K562 (cell line): Measurements from ENCODE around the gene ADRB2. TPM values are rescaled to one million over a fixed set of nuclear protein-coding genes. Genes with fewer than 3 reads are reported as not detected.

ENCODE experiments used
- ATAC-seq: fragments of 200-7000 bp; cut with Tn5 transposase; 3 replicates; pipeline ENCODE4 v1.9.1; 2020; ENCODE audit warnings: moderate library complexity
- BruUV-seq: library from RNA; stranded (reverse); fragments of 400-500 nt; replicated peaks from 2 replicates; lab custom pipeline; 2021; lab: Mats Ljungman, UMichigan
- CTCF ChIA-PET: fragments of 300-600 bp; formaldehyde crosslinking; extraction: SDS; loops from one replicate; lab custom pipeline; 2021; ENCODE audit warnings: low intra/inter-chr PET ratio; lab: Yijun Ruan, JAX
- POLR2A ChIA-PET: fragments of 300-600, 350-650 bp; sonication (Branson Sonifier 250); formaldehyde crosslinking; extraction: SDS; loops from one replicate; lab custom pipeline; 2021; ENCODE audit warnings: antibody characterized with exemption, inconsistent platforms; lab: Yijun Ruan, JAX
- DNase-seq, 4 experiments: peaks; one replicate each; pipeline versions ENCODE4 v3.0.0 to v3.0.0-alpha.2; 2011 to 2018; ENCODE audit warnings: low spot score in 3 of 4, mixed read lengths in 3 of 4; ENCODE audit errors: extremely low read depth in 1 of 4
- FAIRE-seq: peaks from 2 replicates; lab custom pipeline; 2011; peaks lifted over from hg19 to GRCh38; lab: Jason Lieb, UNC
- H2AFZ ChIP-seq: 2 replicates; pipeline ENCODE4 v1.6.0; 2011; ENCODE audit warnings: low read depth, low read length, control low read depth, inconsistent platforms
- H3K27ac ChIP-seq: fragments of 200-600 bp; 3 replicates; pipeline ENCODE4 v1.8.0; 2011; ENCODE audit warnings: low read depth, mild to moderate bottlenecking, control low read depth, inconsistent platforms, low read length, moderate library complexity, mixed read lengths; ENCODE audit errors: extremely low read depth
- H3K27me3 ChIP-seq, 2 experiments: fragments of 300-600 bp in 1 of 2; 2 replicates in 1 of 2; 3 replicates in 1 of 2; pipeline versions ENCODE4 v1.6.0 to v1.8.0; 2011; ENCODE audit warnings: inconsistent platforms in 2 of 2, low read length in 2 of 2, mild to moderate bottlenecking in 1 of 2, mixed read lengths in 1 of 2, moderate library complexity in 1 of 2; ENCODE audit not compliant: control insufficient read depth in 2 of 2, insufficient read depth in 2 of 2
- H3K36me3 ChIP-seq: fragments of 300-600 bp; 3 replicates; pipeline ENCODE4 v1.8.0; 2011; ENCODE audit warnings: mild to moderate bottlenecking, low read length, inconsistent platforms; ENCODE audit not compliant: control insufficient read depth, insufficient read depth
- H3K4me1 ChIP-seq, 2 experiments: fragments of 200-600 bp in 1 of 2; replicated peaks in 1 of 2; 2 replicates in 1 of 2; 3 replicates in 1 of 2; pipeline versions ENCODE4 v1.5.1 to v1.8.0; 2011; ENCODE audit warnings: inconsistent platforms in 2 of 2, low read length in 2 of 2, mild to moderate bottlenecking in 1 of 2, mixed read lengths in 1 of 2, moderate library complexity in 1 of 2; ENCODE audit not compliant: control insufficient read depth in 2 of 2, insufficient read depth in 2 of 2
- H3K4me2 ChIP-seq: 2 replicates; pipeline ENCODE4 v1.6.1; 2011; ENCODE audit warnings: low read length, control low read depth, inconsistent platforms, mixed read lengths; ENCODE audit not compliant: insufficient read depth
- H3K4me3 ChIP-seq: fragments of 200-600 bp; sonication (generic), shearing (Covaris generic); 2 replicates; pipeline ENCODE4 v1.5.1; 2016; ENCODE audit warnings: control low read depth, inconsistent platforms
- H3K79me2 ChIP-seq: fragments of 200-600 bp; 3 replicates; pipeline ENCODE4 v1.8.0; 2011; ENCODE audit warnings: low read length, inconsistent platforms; ENCODE audit not compliant: control insufficient read depth, insufficient read depth
- H3K9ac ChIP-seq, 2 experiments: 2 replicates each; pipeline versions ENCODE4 v1.6.0 to v1.6.1; 2011; ENCODE audit warnings: low read depth in 2 of 2, low read length in 2 of 2, control low read depth in 1 of 2, inconsistent platforms in 1 of 2, mild to moderate bottlenecking in 1 of 2, mixed read lengths in 1 of 2; ENCODE audit not compliant: insufficient read depth in 1 of 2
- H3K9me1 ChIP-seq: one replicate; pipeline ENCODE4 v1.6.0; 2011; ENCODE audit warnings: inconsistent platforms, mild to moderate bottlenecking, low read length, moderate library complexity; ENCODE audit not compliant: control insufficient read depth, insufficient read depth
- H3K9me3 ChIP-seq: replicated peaks from 2 replicates; pipeline ENCODE4 v1.5.1; 2011; ENCODE audit warnings: low read depth, low read length, inconsistent platforms; ENCODE audit not compliant: control insufficient read depth, insufficient read depth
- H4K20me1 ChIP-seq: replicated peaks from 2 replicates; pipeline ENCODE4 v1.6.1; 2011; ENCODE audit warnings: low read length, inconsistent platforms, mixed read lengths; ENCODE audit not compliant: control insufficient read depth, insufficient read depth
- CBFB ChIP-seq: sonication (generic); formaldehyde crosslinking; IDR thresholded peaks from 2 replicates; pipeline ENCODE4 v1.4.0; 2020; ENCODE audit warnings: mild to moderate bottlenecking, missing genetic modification reagents
- MAFG ChIP-seq: fragments of 450-650 bp; conservative IDR thresholded peaks from 2 replicates; pipeline ENCODE4 v1.6.1; 2016; ENCODE audit warnings: missing genetic modification characterization, missing compliant biosample characterization
- WHSC1 ChIP-seq: IDR thresholded peaks from one replicate; pipeline ENCODE4 v1.6.1; 2012; ENCODE audit warnings: low read length, control low read depth, inconsistent platforms
- ZNF146 ChIP-seq: IDR thresholded peaks from one replicate; pipeline ENCODE4 v1.6.1; 2018; ENCODE audit warnings: missing compliant biosample characterization; ENCODE audit not compliant: unreplicated experiment
- ZNF76 ChIP-seq: fragments of 250-450 bp; sonication (Bioruptor Pico); IDR thresholded peaks from 2 replicates; pipeline ENCODE4 v1.4.0; 2020; ENCODE audit warnings: mild to moderate bottlenecking, moderate library complexity, borderline replicate concordance
- WGBS: fragments of 100-300 bp; shearing (Covaris generic); methylation state at CpG from one replicate; pipeline ENCODE4 v1.1.6; 2016; ENCODE audit warnings: low coverage, mixed read lengths; ENCODE audit not compliant: insufficient coverage; ENCODE audit errors: missing lambda C conversion rate; 5-methylcytosine and 5-hydroxymethylcytosine counted together
- in situ Hi-C: fragments of 300-500 bp; cut with MboI; formaldehyde crosslinking; loops from 4 replicates; pipeline ENCODE4 v1.15.0; 2018; ENCODE audit warnings: inconsistent platforms, mixed read lengths
- intact Hi-C: fragments of 100-400 bp; cut with micrococcal nuclease; formaldehyde crosslinking; loops from 2 replicates; pipeline ENCODE4 v1.14.2; 2022
- polyA plus RNA-seq, 8 experiments: library from polyadenylated mRNA; depleted of rRNA in 4 of 8; stranded (reverse) in 5 of 8; unstranded in 3 of 8; fragments of >200 nt; fragmentation: Nextera tagmentation in 2 of 8; fragmentation: Illumina TruSeq in 1 of 8; extraction: Ambion mirVana in 2 of 8; extraction: Trizol in 1 of 8; gene quantifications; 2 replicates each; pipeline versions ENCODE4 v1.2.1 to v1.2.3, GENCODE V29; 2011 to 2014; ENCODE audit warnings: inconsistent platforms in 1 of 8, missing spikeins in 1 of 8
- total RNA-seq, 7 experiments: library from RNA; depleted of rRNA in 6 of 7; stranded (reverse); fragments of >200 nt in 6 of 7; fragmentation: Illumina TruSeq in 2 of 7; extraction: Trizol in 2 of 7; gene quantifications; 2 replicates each; pipeline versions ENCODE4 v1.2.1 to v1.2.3, GENCODE V29; 2011 to 2021; ENCODE audit warnings: low replicate concordance in 1 of 7
- TF ChIP-seq, protein P1 (sequence below): IDR thresholded peaks from 3 replicates; pipeline ENCODE4 v1.6.1; 2011; ENCODE audit warnings: borderline replicate concordance, mild to moderate bottlenecking; ENCODE audit not compliant: insufficient read length, insufficient read depth
- TF ChIP-seq, protein P2 (sequence below): fragments of 450-650 bp; formaldehyde crosslinking; IDR thresholded peaks from 2 replicates; pipeline ENCODE4 v1.4.0; 2020; ENCODE audit warnings: mild to moderate bottlenecking, moderate library complexity
- TF ChIP-seq, protein P3 (sequence below): fragments of 450-650 bp; IDR thresholded peaks from 2 replicates; pipeline ENCODE4 v1.6.1; 2016; ENCODE audit warnings: mild to moderate bottlenecking, moderate library complexity

The ADRB2 gene
- total and polyA plus RNA-seq, 9 of the 15 experiments (the other 6 are each of a cell fraction or from before 2014, with no cell fraction given), result 0.01 to 0.18 (median 0.04) TPM; not detected in 2

DNA sequence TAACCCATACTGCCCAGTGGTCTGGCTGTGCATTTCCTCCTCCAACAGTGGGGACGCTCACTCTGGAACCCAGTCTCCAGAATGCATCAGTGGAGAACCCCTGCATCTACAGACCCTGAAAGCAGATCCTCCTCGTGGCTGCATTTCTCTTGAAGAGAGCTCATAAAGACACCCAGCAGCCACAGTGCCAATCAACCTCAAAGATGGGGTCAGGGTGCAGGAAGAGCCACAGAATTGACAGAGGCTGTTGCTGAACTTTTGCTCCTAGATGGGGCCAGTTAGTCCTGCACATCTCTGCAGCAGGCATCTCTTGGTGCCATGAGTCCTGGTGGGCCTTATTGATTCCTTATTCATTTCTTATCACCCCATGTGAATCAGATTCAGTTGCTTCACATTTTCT lies 39.6 kb downstream of the ADRB2 start (continued):
- TF ChIP-seq, protein P1, sequence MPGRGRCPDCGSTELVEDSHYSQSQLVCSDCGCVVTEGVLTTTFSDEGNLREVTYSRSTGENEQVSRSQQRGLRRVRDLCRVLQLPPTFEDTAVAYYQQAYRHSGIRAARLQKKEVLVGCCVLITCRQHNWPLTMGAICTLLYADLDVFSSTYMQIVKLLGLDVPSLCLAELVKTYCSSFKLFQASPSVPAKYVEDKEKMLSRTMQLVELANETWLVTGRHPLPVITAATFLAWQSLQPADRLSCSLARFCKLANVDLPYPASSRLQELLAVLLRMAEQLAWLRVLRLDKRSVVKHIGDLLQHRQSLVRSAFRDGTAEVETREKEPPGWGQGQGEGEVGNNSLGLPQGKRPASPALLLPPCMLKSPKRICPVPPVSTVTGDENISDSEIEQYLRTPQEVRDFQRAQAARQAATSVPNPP, result no peak
- TF ChIP-seq ZNF146 (CRISPR knock-in tag) (no peak), MAFG (no peak)

DNA sequence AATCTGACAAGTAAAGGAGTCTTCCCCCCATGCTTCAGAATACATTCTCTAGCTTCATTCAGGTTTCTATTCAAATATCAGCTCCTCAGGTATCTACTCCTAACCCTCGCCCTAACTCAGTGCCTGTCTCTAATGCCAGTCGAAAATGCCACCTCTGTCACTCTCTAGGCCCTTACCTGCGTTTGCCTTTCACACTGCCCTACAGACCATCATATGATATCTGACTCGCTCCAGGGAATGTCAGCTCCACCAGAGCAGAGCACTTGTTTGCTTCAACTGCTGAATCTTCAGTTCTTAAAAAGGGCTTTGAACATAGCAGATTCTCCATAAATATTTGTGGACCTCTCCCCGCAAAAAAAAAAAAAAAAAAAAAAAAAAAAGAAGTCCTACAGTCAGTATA lies 46.7 kb downstream of the ADRB2 start:
- Histone ChIP-seq H3K79me2 (no peaks in the 10 kb centered on the region), H3K36me3 (no peaks in the 10 kb centered on the region), H3K4me1 (no peaks in the 10 kb centered on the region), H3K9me1 (no peaks in the 10 kb centered on the region), H4K20me1 (no peaks in the 10 kb centered on the region; the same call in 1 of the 2 replicates), H3K4me3 (no peak overlapping the region), H2AFZ (no peak overlapping the region), H3K4me2 (no peak overlapping the region), H3K9me3 (no peaks in the 10 kb centered on the region), H3K27ac (no peak overlapping the region), H3K9ac (no peak overlapping the region), H3K27me3 (no peaks in the 10 kb centered on the region)
- BruUV-seq, result no TSS peak
- ATAC-seq (no peak), FAIRE-seq (no peak), DNase-seq (no peak)
- in situ Hi-C loops, result no loop called here
- CTCF ChIA-PET, result no interaction called here
- intact Hi-C loops, result no loop called here
- POLR2A ChIA-PET, result no interaction called here
- 0% methylated on average over 4 of the region's 5 CpGs for WGBS
- TF ChIP-seq WHSC1 (no peak), CBFB (CRISPR knock-in tag) (no peak), ZNF76 (CRISPR knock-in tag) (no peak)
- TF ChIP-seq, protein P2, sequence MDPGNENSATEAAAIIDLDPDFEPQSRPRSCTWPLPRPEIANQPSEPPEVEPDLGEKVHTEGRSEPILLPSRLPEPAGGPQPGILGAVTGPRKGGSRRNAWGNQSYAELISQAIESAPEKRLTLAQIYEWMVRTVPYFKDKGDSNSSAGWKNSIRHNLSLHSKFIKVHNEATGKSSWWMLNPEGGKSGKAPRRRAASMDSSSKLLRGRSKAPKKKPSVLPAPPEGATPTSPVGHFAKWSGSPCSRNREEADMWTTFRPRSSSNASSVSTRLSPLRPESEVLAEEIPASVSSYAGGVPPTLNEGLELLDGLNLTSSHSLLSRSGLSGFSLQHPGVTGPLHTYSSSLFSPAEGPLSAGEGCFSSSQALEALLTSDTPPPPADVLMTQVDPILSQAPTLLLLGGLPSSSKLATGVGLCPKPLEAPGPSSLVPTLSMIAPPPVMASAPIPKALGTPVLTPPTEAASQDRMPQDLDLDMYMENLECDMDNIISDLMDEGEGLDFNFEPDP, result no peak
- TF ChIP-seq, protein P3, sequence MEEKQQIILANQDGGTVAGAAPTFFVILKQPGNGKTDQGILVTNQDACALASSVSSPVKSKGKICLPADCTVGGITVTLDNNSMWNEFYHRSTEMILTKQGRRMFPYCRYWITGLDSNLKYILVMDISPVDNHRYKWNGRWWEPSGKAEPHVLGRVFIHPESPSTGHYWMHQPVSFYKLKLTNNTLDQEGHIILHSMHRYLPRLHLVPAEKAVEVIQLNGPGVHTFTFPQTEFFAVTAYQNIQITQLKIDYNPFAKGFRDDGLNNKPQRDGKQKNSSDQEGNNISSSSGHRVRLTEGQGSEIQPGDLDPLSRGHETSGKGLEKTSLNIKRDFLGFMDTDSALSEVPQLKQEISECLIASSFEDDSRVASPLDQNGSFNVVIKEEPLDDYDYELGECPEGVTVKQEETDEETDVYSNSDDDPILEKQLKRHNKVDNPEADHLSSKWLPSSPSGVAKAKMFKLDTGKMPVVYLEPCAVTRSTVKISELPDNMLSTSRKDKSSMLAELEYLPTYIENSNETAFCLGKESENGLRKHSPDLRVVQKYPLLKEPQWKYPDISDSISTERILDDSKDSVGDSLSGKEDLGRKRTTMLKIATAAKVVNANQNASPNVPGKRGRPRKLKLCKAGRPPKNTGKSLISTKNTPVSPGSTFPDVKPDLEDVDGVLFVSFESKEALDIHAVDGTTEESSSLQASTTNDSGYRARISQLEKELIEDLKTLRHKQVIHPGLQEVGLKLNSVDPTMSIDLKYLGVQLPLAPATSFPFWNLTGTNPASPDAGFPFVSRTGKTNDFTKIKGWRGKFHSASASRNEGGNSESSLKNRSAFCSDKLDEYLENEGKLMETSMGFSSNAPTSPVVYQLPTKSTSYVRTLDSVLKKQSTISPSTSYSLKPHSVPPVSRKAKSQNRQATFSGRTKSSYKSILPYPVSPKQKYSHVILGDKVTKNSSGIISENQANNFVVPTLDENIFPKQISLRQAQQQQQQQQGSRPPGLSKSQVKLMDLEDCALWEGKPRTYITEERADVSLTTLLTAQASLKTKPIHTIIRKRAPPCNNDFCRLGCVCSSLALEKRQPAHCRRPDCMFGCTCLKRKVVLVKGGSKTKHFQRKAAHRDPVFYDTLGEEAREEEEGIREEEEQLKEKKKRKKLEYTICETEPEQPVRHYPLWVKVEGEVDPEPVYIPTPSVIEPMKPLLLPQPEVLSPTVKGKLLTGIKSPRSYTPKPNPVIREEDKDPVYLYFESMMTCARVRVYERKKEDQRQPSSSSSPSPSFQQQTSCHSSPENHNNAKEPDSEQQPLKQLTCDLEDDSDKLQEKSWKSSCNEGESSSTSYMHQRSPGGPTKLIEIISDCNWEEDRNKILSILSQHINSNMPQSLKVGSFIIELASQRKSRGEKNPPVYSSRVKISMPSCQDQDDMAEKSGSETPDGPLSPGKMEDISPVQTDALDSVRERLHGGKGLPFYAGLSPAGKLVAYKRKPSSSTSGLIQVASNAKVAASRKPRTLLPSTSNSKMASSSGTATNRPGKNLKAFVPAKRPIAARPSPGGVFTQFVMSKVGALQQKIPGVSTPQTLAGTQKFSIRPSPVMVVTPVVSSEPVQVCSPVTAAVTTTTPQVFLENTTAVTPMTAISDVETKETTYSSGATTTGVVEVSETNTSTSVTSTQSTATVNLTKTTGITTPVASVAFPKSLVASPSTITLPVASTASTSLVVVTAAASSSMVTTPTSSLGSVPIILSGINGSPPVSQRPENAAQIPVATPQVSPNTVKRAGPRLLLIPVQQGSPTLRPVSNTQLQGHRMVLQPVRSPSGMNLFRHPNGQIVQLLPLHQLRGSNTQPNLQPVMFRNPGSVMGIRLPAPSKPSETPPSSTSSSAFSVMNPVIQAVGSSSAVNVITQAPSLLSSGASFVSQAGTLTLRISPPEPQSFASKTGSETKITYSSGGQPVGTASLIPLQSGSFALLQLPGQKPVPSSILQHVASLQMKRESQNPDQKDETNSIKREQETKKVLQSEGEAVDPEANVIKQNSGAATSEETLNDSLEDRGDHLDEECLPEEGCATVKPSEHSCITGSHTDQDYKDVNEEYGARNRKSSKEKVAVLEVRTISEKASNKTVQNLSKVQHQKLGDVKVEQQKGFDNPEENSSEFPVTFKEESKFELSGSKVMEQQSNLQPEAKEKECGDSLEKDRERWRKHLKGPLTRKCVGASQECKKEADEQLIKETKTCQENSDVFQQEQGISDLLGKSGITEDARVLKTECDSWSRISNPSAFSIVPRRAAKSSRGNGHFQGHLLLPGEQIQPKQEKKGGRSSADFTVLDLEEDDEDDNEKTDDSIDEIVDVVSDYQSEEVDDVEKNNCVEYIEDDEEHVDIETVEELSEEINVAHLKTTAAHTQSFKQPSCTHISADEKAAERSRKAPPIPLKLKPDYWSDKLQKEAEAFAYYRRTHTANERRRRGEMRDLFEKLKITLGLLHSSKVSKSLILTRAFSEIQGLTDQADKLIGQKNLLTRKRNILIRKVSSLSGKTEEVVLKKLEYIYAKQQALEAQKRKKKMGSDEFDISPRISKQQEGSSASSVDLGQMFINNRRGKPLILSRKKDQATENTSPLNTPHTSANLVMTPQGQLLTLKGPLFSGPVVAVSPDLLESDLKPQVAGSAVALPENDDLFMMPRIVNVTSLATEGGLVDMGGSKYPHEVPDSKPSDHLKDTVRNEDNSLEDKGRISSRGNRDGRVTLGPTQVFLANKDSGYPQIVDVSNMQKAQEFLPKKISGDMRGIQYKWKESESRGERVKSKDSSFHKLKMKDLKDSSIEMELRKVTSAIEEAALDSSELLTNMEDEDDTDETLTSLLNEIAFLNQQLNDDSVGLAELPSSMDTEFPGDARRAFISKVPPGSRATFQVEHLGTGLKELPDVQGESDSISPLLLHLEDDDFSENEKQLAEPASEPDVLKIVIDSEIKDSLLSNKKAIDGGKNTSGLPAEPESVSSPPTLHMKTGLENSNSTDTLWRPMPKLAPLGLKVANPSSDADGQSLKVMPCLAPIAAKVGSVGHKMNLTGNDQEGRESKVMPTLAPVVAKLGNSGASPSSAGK, result no peak
